Esophagus squamous epithelium (tissue), 4 donors: Measurements from ENCODE around the gene ASB7.

ENCODE experiments used
- POLR2A ChIP-seq, 4 donors: fragments of 450-650 bp; IDR thresholded peaks; one replicate each; pipeline ENCODE4 v1.6.1; 2017; ENCODE audit warnings: antibody characterized with exemption in 4 of 4, mild to moderate bottlenecking in 4 of 4, moderate library complexity in 3 of 4
- TF ChIP-seq, protein P1 (sequence below), 6 experiments: fragments of 450-650 bp in 4 of 6; fragments of 200-600 bp in 2 of 6; sonication (generic) in 2 of 6; IDR thresholded peaks; one replicate each; pipeline ENCODE4 v1.5.1; 2016 to 2019; ENCODE audit warnings: antibody characterized with exemption in 6 of 6, mild to moderate bottlenecking in 4 of 6, moderate library complexity in 4 of 6

DNA sequence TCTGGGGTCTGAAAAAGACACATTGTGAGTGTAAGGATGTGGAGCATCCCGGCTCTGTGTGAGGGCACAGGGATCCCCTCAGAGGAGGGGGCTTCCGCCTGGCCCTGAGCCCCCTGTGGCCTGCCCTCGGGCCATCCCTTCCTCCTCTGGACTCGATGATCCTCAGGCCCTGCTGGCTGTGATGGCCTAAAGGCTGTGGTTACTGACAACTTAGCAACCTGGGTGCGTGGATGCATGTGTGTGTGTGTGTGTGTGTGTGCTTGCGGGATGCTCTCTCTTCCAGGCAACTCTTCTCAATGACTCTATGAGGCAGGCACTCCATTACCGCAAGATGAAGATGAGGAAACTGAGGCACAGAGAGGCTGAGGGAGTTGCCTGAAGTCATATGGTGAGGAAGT lies 66.0 kb downstream of the ASB7 start:
- TF ChIP-seq POLR2A (IDR thresholded peaks at IDR 0.05) = no peak
- TF ChIP-seq, protein P1, sequence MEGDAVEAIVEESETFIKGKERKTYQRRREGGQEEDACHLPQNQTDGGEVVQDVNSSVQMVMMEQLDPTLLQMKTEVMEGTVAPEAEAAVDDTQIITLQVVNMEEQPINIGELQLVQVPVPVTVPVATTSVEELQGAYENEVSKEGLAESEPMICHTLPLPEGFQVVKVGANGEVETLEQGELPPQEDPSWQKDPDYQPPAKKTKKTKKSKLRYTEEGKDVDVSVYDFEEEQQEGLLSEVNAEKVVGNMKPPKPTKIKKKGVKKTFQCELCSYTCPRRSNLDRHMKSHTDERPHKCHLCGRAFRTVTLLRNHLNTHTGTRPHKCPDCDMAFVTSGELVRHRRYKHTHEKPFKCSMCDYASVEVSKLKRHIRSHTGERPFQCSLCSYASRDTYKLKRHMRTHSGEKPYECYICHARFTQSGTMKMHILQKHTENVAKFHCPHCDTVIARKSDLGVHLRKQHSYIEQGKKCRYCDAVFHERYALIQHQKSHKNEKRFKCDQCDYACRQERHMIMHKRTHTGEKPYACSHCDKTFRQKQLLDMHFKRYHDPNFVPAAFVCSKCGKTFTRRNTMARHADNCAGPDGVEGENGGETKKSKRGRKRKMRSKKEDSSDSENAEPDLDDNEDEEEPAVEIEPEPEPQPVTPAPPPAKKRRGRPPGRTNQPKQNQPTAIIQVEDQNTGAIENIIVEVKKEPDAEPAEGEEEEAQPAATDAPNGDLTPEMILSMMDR (IDR thresholded peaks at IDR 0.05) = no peak
